IPS-18c (cell line): Measurements from ENCODE around the gene DNAH9.
"Not testable (repeated sequence)": the region's sequence is repeated elsewhere in the genome, so short reads cannot be mapped to it uniquely, and the experiment has no call there.

ENCODE experiments used
- H3K4me3 ChIP-seq: 2 replicates; pipeline ENCODE4 v1.7.0; 2013; ENCODE audit warnings: low read depth, mild to moderate bottlenecking, low read length, moderate library complexity; ENCODE audit not compliant: insufficient read depth
- H3K9me3 ChIP-seq: one replicate; pipeline ENCODE4 v1.6.1; 2013; ENCODE audit warnings: mild to moderate bottlenecking, low read length, moderate library complexity; ENCODE audit not compliant: control insufficient read depth, insufficient read depth

The DNAH9 gene

GRCh38 chr17:11900041-11900476 lies 301.8 kb downstream of the DNAH9 start:
- H3K9me3 ChIP-seq, result no peaks in the 10 kb centered on the region
- H3K4me3 ChIP-seq, result no peak overlapping the region

GRCh38 chr17:11900655-11901054 lies 302.4 kb downstream of the DNAH9 start:
- H3K4me3 ChIP-seq, result no peak overlapping the region
- no peaks in the 10 kb centered on the region for H3K9me3 ChIP-seq

DNA sequence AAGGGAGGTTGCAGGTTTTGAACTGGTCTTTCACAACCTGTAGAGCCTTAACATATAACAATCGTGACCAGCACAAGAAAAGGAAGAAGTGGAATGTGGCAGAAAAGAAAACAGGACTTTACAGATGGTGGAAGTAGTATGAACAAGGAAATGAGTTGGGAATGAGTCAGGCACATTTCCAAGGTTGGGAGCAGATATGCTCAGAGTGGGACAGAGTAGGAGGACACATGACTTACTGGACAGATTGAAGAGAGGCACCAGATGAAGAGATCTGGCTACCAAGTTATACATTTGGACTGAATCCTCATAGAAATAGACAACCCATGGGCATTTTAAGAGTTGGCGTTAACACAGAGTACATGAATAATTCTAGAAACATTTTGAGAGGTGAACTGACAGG lies 303.7 kb downstream of the DNAH9 start:
- no peak overlapping the region for H3K4me3 ChIP-seq

GRCh38 chr17:11908711-11909146 lies 310.5 kb downstream of the DNAH9 start:
- H3K9me3 ChIP-seq, result no peaks in the 10 kb centered on the region

More for the DNA sequence above, 303.7 kb downstream of the DNAH9 start:
- no peaks in the 10 kb centered on the region for H3K9me3 ChIP-seq

GRCh38 chr17:11909348-11909747 lies 311.1 kb downstream of the DNAH9 start:
- no peaks in the 10 kb centered on the region for H3K9me3 ChIP-seq
- H3K4me3 ChIP-seq, result no peak overlapping the region

More at GRCh38 chr17:11908711-11909146, 310.5 kb downstream of the DNAH9 start:
- H3K4me3 ChIP-seq, result no peak overlapping the region

GRCh38 chr17:11916091-11916490 lies 317.8 kb downstream of the DNAH9 start:
- Histone ChIP-seq H3K9me3 (no peaks in the 10 kb centered on the region), H3K4me3 (no peak overlapping the region)

GRCh38 chr17:11917415-11917814 lies 319.1 kb downstream of the DNAH9 start:
- H3K4me3 ChIP-seq, result no peak overlapping the region
- H3K9me3 ChIP-seq, result no peaks in the 10 kb centered on the region

GRCh38 chr17:11921296-11921695 lies 323.0 kb downstream of the DNAH9 start:
- no peak overlapping the region for H3K4me3 ChIP-seq
- H3K9me3 ChIP-seq, result no peaks in the 10 kb centered on the region

GRCh38 chr17:11922638-11923037 lies 324.4 kb downstream of the DNAH9 start:
- Histone ChIP-seq H3K9me3 (no peaks in the 10 kb centered on the region), H3K4me3 (no peak overlapping the region)

DNA sequence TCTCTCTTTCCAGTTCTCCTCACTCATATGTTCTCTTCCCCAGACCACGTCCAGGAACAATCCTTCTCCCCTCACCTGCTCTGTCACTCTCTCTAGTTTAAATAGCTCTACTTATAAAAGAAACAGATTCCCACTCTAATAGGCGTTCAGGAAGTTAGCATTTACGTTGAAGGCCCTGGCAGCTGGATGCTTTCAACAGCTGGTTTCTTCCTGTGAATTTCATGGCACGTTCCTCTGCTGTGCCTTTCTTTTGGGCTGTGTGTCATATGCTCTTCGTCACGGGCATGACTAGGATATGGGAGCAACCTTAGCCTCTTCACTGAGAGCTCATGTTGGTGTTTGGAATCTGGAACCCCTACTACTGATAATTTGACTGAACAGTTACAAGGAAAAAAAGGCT lies 325.8 kb downstream of the DNAH9 start:
- H3K4me3 ChIP-seq, result no peak overlapping the region
- H3K9me3 ChIP-seq, result no peaks in the 10 kb centered on the region

DNA sequence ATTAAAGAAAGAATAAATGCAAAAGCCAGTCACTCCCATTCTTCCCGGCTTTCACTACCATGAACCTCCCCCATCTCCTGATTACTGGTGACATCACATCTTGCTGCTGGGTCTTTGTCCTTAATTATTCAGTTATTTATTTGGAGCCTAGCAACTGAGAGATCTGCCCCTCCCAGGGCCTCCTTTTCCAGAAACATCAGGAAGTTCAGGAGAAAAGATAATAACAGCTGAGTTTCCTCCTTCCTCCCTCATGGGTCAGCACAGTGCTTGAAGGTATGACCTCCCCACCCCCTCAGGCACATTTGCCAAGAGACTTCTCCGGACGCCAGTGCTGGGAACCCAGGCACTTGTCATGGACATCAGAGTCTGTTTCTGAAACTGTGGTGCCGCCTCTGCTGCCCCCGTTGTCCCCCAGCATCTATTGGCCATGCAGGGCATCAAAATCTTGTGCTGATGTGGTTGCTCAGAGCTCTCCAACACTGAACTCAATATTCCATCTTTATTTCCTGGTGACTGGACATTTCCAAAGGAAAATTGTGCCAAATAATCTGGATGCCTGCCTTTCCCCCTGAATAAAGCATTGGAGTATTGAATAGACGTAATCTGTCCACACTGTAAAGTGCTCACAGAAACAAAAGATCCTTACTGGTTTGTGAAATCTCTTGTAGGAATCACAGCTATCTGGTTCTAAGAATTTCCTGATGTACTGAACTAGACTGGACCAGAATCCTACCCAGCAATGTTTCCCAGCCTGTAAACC lies 327.2 kb downstream of the DNAH9 start:
- H3K4me3 ChIP-seq, result no peak overlapping the region
- H3K9me3 ChIP-seq, result no peaks in the 10 kb centered on the region

GRCh38 chr17:11928436-11928835 lies 330.2 kb downstream of the DNAH9 start:
- no peaks in the 10 kb centered on the region for H3K9me3 ChIP-seq
- no peak overlapping the region for H3K4me3 ChIP-seq

- Histone ChIP-seq H3K9me3 (no peaks in the 10 kb centered on the region), H3K4me3 (no peak overlapping the region)
These were observed 334.1 kb downstream of the DNAH9 start for GRCh38 chr17:11932337-11932898.

- no peak overlapping the region for H3K4me3 ChIP-seq
- no peaks in the 10 kb centered on the region for H3K9me3 ChIP-seq
These were observed 337.6 kb downstream of the DNAH9 start for GRCh38 chr17:11935734-11936406.

DNA sequence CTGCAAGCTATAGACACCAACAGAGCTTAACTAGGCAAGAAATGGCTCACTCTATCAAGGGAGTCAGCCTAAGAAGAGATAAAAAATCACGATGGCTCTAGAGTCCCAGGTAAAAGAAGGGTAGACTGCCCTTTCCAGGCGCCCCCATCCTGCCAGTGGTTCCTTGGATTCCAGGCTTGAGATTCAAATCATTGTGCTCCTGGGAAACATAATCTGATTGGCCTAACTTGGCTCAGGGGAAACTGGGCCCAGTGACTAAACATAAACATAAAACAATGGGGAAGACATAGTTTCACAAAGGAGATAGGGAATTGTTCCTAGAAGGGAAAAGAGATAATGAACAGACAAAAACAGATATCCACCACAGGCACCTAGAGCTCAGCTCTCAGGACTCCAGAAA lies 342.6 kb downstream of the DNAH9 start:
- Histone ChIP-seq H3K4me3 (no peak overlapping the region), H3K9me3 (no peaks in the 10 kb centered on the region)

DNA sequence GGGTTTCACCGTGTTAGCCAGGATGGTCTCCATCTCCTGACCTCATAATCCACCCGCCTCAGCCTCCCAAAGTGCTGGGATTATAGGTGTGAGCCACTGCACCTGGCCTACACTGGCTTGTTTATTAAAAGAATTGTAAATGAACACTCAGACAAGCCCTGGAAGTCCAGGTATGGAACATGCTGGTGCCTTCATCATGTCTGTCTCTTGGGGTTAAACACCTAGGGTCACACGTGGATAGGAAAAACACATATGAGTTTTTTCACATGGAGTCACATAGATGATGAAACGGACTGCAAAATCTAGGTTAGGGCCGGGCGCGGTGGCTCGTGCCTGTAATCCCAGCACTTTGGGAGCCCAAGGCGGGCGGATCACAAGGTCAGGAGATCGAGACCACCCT lies 344.8 kb downstream of the DNAH9 start:
- not testable (repeated sequence) for H3K9me3 ChIP-seq

GRCh38 chr17:11943759-11944347 lies 345.6 kb downstream of the DNAH9 start:
- Histone ChIP-seq H3K9me3 (no peaks in the 10 kb centered on the region), H3K4me3 (no peak overlapping the region)

More for the DNA sequence above, 344.8 kb downstream of the DNAH9 start:
- not testable (repeated sequence) for H3K4me3 ChIP-seq

DNA sequence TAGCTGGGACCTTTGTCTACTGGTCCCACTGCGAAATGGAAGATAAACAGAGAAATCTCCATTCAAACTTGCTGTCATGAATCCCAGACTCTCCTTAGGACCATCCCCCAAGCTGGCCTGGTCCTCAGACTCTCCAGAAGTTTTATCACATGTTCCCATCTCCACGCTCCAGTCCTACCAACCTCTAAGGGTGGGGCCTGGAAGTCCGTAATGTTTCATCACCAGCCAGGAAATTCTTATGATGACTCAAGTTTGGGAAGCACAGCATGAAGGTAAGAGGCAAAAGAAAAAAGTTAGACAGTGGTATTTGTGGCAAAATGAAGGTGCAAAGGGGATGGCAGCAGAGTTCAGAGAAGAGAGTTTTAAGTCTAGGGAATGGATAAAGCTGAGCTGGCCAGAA lies 346.3 kb downstream of the DNAH9 start:
- H3K4me3 ChIP-seq, result no peak overlapping the region
- no peaks in the 10 kb centered on the region for H3K9me3 ChIP-seq
